Cardiac fibroblast (primary cell): ENCODE data around the gene CSF1R.

Experiments used
- DNase-seq, 2 donors: peaks; one replicate each; pipeline versions ENCODE4 v3.0.0 to v3.0.0-alpha.2; 2010; ENCODE audit warnings: low read depth in 2 of 2
- H3K4me3 ChIP-seq, 2 donors: replicated peaks in 1 of 2; 1 replicate in 1 of 2; 2 replicates in 1 of 2; pipeline ENCODE4 v1.5.1; 2011; ENCODE audit warnings: low read depth in 2 of 2, low read length in 2 of 2, mild to moderate bottlenecking in 2 of 2, moderate library complexity in 1 of 2
- CTCF ChIP-seq: IDR thresholded peaks from one replicate; pipeline ENCODE4 v1.5.1; 2011; ENCODE audit warnings: low read depth, mild to moderate bottlenecking, low read length, inconsistent platforms

Gene CSF1R

GRCh38 chr5:150009671-150010387, 76.5 kb downstream of the CSF1R start:
- TF ChIP-seq CTCF = no peak
- peak; percentile 35 to 56 for DNase-seq
- H3K4me3 ChIP-seq = no peak overlapping the region

- H3K4me3 ChIP-seq = no peak overlapping the region
- no peak for DNase-seq
- TF ChIP-seq CTCF = no peak
These were observed 79.3 kb downstream of the CSF1R start for GRCh38 chr5:150007050-150007449.

- no peak overlapping the region for H3K4me3 ChIP-seq
- no peak for TF ChIP-seq CTCF
- no peak for DNase-seq
These were observed 80.0 kb downstream of the CSF1R start for GRCh38 chr5:150006318-150006717.
